ENCODE results near the gene SCGN. TPM values are rescaled to one million over a fixed set of nuclear protein-coding genes. Genes with fewer than 3 reads are reported as not detected.
A peak's percentile ranks its signal among the peaks of the same experiment; 100 is the strongest.

SCGN gene
- total and polyA plus RNA-seq, 2 of the 13 experiments (the other 11 are each of a cell fraction or from before 2014, with no cell fraction given) = 2.9 to 29.0 TPM

DNA sequence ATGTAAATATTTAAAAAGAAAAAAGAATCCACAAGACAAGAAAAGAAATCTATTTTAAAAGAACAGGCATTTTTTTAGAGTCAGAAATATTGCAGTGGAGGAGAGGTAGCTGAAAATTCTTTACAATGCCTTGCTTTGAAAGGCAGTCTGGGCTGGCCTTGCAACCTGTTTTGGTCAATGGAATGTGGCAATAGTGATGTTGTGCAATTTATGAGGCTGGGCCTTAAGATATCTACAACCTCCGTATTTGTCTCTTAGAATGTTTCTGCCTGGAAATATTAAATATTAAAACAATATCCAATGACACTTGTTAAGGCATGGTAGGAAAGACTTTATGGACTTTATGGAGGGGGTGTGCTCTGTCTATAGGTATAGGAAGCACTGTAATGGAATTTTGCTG is 14.8 kb upstream of the SCGN start (continued):
- TF ChIP-seq, protein P1, sequence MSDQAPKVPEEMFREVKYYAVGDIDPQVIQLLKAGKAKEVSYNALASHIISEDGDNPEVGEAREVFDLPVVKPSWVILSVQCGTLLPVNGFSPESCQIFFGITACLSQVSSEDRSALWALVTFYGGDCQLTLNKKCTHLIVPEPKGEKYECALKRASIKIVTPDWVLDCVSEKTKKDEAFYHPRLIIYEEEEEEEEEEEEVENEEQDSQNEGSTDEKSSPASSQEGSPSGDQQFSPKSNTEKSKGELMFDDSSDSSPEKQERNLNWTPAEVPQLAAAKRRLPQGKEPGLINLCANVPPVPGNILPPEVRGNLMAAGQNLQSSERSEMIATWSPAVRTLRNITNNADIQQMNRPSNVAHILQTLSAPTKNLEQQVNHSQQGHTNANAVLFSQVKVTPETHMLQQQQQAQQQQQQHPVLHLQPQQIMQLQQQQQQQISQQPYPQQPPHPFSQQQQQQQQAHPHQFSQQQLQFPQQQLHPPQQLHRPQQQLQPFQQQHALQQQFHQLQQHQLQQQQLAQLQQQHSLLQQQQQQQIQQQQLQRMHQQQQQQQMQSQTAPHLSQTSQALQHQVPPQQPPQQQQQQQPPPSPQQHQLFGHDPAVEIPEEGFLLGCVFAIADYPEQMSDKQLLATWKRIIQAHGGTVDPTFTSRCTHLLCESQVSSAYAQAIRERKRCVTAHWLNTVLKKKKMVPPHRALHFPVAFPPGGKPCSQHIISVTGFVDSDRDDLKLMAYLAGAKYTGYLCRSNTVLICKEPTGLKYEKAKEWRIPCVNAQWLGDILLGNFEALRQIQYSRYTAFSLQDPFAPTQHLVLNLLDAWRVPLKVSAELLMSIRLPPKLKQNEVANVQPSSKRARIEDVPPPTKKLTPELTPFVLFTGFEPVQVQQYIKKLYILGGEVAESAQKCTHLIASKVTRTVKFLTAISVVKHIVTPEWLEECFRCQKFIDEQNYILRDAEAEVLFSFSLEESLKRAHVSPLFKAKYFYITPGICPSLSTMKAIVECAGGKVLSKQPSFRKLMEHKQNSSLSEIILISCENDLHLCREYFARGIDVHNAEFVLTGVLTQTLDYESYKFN (CRISPR knock-in tag; conservative IDR thresholded peaks at IDR 0.05) = peak; percentile 50; the same call in 1 of the 2 replicates
- TF ChIP-seq ZNF644 (CRISPR knock-in tag; IDR thresholded peaks at IDR 0.05; ENCODE audit: low read depth) (peak; percentile 85), TSC22D2 (CRISPR knock-in tag; IDR thresholded peaks at IDR 0.05; ENCODE audit: borderline replicate concordance) (no peak), ZNF17 (CRISPR knock-in tag; IDR thresholded peaks at IDR 0.05) (no peak), FOSL2 (CRISPR knock-in tag; IDR thresholded peaks at IDR 0.05) (peak; percentile 75), ZNF143 (CRISPR knock-in tag; IDR thresholded peaks at IDR 0.05) (no peak), ZBTB1 (CRISPR knock-in tag; IDR thresholded peaks at IDR 0.05; ENCODE audit: borderline replicate concordance) (no peak), ZNF558 (CRISPR knock-in tag; IDR thresholded peaks at IDR 0.05; ENCODE audit: borderline replicate concordance) (no peak; the same call in 1 of the 2 replicates)
- TF ChIP-seq, protein P2, sequence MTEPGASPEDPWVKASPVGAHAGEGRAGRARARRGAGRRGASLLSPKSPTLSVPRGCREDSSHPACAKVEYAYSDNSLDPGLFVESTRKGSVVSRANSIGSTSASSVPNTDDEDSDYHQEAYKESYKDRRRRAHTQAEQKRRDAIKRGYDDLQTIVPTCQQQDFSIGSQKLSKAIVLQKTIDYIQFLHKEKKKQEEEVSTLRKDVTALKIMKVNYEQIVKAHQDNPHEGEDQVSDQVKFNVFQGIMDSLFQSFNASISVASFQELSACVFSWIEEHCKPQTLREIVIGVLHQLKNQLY (CRISPR knock-in tag; IDR thresholded peaks at IDR 0.05) = no peak
- TF ChIP-seq, protein P3, sequence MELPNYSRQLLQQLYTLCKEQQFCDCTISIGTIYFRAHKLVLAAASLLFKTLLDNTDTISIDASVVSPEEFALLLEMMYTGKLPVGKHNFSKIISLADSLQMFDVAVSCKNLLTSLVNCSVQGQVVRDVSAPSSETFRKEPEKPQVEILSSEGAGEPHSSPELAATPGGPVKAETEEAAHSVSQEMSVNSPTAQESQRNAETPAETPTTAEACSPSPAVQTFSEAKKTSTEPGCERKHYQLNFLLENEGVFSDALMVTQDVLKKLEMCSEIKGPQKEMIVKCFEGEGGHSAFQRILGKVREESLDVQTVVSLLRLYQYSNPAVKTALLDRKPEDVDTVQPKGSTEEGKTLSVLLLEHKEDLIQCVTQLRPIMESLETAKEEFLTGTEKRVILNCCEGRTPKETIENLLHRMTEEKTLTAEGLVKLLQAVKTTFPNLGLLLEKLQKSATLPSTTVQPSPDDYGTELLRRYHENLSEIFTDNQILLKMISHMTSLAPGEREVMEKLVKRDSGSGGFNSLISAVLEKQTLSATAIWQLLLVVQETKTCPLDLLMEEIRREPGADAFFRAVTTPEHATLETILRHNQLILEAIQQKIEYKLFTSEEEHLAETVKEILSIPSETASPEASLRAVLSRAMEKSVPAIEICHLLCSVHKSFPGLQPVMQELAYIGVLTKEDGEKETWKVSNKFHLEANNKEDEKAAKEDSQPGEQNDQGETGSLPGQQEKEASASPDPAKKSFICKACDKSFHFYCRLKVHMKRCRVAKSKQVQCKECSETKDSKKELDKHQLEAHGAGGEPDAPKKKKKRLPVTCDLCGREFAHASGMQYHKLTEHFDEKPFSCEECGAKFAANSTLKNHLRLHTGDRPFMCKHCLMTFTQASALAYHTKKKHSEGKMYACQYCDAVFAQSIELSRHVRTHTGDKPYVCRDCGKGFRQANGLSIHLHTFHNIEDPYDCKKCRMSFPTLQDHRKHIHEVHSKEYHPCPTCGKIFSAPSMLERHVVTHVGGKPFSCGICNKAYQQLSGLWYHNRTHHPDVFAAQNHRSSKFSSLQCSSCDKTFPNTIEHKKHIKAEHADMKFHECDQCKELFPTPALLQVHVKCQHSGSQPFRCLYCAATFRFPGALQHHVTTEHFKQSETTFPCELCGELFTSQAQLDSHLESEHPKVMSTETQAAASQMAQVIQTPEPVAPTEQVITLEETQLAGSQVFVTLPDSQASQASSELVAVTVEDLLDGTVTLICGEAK (IDR thresholded peaks at IDR 0.05) = no peak
- TF ChIP-seq, protein P3 (CRISPR knock-in tag; IDR thresholded peaks at IDR 0.05) = no peak
- TF ChIP-seq, protein P4, sequence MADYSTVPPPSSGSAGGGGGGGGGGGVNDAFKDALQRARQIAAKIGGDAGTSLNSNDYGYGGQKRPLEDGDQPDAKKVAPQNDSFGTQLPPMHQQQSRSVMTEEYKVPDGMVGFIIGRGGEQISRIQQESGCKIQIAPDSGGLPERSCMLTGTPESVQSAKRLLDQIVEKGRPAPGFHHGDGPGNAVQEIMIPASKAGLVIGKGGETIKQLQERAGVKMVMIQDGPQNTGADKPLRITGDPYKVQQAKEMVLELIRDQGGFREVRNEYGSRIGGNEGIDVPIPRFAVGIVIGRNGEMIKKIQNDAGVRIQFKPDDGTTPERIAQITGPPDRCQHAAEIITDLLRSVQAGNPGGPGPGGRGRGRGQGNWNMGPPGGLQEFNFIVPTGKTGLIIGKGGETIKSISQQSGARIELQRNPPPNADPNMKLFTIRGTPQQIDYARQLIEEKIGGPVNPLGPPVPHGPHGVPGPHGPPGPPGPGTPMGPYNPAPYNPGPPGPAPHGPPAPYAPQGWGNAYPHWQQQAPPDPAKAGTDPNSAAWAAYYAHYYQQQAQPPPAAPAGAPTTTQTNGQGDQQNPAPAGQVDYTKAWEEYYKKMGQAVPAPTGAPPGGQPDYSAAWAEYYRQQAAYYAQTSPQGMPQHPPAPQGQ (CRISPR knock-in tag; IDR thresholded peaks at IDR 0.05; ENCODE audit: borderline replicate concordance) = no peak
- TF ChIP-seq, protein P5, sequence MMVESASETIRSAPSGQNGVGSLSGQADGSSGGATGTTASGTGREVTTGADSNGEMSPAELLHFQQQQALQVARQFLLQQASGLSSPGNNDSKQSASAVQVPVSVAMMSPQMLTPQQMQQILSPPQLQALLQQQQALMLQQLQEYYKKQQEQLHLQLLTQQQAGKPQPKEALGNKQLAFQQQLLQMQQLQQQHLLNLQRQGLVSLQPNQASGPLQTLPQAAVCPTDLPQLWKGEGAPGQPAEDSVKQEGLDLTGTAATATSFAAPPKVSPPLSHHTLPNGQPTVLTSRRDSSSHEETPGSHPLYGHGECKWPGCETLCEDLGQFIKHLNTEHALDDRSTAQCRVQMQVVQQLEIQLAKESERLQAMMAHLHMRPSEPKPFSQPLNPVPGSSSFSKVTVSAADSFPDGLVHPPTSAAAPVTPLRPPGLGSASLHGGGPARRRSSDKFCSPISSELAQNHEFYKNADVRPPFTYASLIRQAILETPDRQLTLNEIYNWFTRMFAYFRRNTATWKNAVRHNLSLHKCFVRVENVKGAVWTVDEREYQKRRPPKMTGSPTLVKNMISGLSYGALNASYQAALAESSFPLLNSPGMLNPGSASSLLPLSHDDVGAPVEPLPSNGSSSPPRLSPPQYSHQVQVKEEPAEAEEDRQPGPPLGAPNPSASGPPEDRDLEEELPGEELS (CRISPR knock-in tag; IDR thresholded peaks at IDR 0.05) = peak; percentile 49
